GM12801 (cell line): ENCODE measurements around the gene MAPK8IP2.

ENCODE experiments used
- TF ChIP-seq, protein P1 (sequence below): IDR thresholded peaks from one replicate; pipeline ENCODE4 v1.5.1; 2011; ENCODE audit warnings: control low read depth; ENCODE audit not compliant: insufficient read length; ENCODE audit errors: extremely low read depth

The MAPK8IP2 gene

GRCh38 chr22:50576806-50577696, 23.5 kb upstream of the MAPK8IP2 start:
- TF ChIP-seq, protein P1, sequence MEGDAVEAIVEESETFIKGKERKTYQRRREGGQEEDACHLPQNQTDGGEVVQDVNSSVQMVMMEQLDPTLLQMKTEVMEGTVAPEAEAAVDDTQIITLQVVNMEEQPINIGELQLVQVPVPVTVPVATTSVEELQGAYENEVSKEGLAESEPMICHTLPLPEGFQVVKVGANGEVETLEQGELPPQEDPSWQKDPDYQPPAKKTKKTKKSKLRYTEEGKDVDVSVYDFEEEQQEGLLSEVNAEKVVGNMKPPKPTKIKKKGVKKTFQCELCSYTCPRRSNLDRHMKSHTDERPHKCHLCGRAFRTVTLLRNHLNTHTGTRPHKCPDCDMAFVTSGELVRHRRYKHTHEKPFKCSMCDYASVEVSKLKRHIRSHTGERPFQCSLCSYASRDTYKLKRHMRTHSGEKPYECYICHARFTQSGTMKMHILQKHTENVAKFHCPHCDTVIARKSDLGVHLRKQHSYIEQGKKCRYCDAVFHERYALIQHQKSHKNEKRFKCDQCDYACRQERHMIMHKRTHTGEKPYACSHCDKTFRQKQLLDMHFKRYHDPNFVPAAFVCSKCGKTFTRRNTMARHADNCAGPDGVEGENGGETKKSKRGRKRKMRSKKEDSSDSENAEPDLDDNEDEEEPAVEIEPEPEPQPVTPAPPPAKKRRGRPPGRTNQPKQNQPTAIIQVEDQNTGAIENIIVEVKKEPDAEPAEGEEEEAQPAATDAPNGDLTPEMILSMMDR: no peak

- TF ChIP-seq, protein P1: no peak
Measured at GRCh38 chr22:50577697-50577986, 23.0 kb upstream of the MAPK8IP2 start.

GRCh38 chr22:50577987-50578775, 22.4 kb upstream of the MAPK8IP2 start, which contains the start of gene CPT1B:
TSS of gene CPT1B (minus strand) at chr22:50578427. CDS start at chr22:50577915, 512 bp downstream.
- TF ChIP-seq, protein P1: no peak

DNA sequence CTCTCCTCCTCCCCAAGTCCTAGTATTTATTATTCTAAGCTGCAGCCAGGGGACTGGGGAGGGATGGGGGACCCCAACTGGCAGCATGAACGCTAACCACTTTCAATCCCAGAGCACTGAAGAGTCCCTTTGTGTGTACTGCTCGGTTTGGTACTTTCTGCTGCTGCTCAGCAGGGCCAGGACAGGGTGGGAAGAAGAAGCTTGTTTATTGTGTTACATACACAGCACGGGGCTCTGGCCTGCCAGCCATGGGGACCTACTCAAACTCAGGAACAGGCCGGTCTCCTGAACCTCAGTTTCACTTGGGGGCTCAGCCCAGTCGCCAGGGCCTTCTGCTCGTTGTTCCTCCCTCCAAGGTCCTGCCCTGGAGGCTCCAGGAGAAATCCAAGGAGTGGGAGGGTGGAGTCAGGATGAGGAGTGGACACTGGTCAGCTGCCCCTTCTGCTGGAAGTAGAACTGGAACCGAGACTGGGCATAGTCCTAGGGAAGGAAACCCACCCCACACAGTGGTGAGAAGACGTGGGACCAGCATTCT, 21.8 kb upstream of the MAPK8IP2 start:
- TF ChIP-seq, protein P1: no peak

DNA sequence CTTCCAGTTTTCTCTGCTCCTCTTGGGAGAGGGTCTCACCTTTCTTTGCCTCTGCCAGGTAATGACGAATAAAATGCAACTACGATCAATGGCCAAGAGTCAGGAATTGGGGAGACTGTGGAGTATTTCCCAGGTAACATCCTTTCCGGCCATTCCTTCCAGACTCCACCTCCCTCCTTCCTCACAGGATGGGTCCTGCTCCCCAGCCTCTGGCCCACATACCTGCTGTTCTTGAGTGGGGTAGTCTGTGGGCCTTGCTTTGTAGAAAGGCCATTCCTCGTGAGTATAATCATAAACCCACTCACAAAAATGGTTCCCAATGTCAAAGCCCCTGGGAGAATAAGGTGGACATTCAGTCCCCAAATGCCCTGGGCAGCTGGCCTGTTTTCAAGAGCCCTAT, 20.8 kb upstream of the MAPK8IP2 start:
- TF ChIP-seq, protein P1: no peak

- TF ChIP-seq, protein P1: no peak
Measured at GRCh38 chr22:50581031-50581949, 19.3 kb upstream of the MAPK8IP2 start.
